Keratinocyte (primary cell): ENCODE measurements around the gene RNF175. TPM values are rescaled to one million over a fixed set of nuclear protein-coding genes. Genes with fewer than 3 reads are reported as not detected.

Experiments used
- DNase-seq: peaks from one replicate; pipeline ENCODE4 v3.0.0-alpha.2; 2011; ENCODE audit warnings: low read depth, missing footprints, low spot score
- FAIRE-seq: peaks from 2 replicates; lab custom pipeline; 2011; peaks lifted over from hg19 to GRCh38; lab: Jason Lieb, UNC
- H2AFZ ChIP-seq: 2 replicates; pipeline ENCODE4 v1.6.0; 2012; ENCODE audit warnings: low read length, control low read depth, inconsistent platforms; ENCODE audit not compliant: control insufficient read depth
- H3K27ac ChIP-seq: 2 replicates; pipeline ENCODE4 v1.5.1; 2011; ENCODE audit warnings: low read length; ENCODE audit not compliant: control insufficient read depth, insufficient read depth
- H3K27me3 ChIP-seq: 3 replicates; pipeline ENCODE4 v1.6.0; 2011; ENCODE audit warnings: low read length; ENCODE audit not compliant: control insufficient read depth, insufficient read depth; ENCODE audit errors: extremely low read depth
- H3K36me3 ChIP-seq, 2 experiments: 2 replicates in 1 of 2; 3 replicates in 1 of 2; pipeline ENCODE4 v1.5.1; 2011; ENCODE audit warnings: low read length in 2 of 2, mild to moderate bottlenecking in 1 of 2; ENCODE audit not compliant: control insufficient read depth in 2 of 2, insufficient read depth in 2 of 2; ENCODE audit errors: extremely low read depth in 1 of 2
- H3K4me1 ChIP-seq: 3 replicates; pipeline ENCODE4 v1.5.1; 2011; ENCODE audit warnings: low read length; ENCODE audit not compliant: control insufficient read depth, insufficient read depth; ENCODE audit errors: extremely low read depth
- H3K4me2 ChIP-seq: 3 replicates; pipeline ENCODE4 v1.6.0; 2011; ENCODE audit warnings: low read depth, low read length; ENCODE audit not compliant: control insufficient read depth, insufficient read depth; ENCODE audit errors: extremely low read depth
- H3K4me3 ChIP-seq, 3 experiments: fragments of 200-600 bp in 1 of 3; sonication (generic) in 1 of 3; 2 replicates in 2 of 3; 3 replicates in 1 of 3; pipeline ENCODE4 v1.5.1; 2011 to 2016; ENCODE audit warnings: low read length in 3 of 3, mild to moderate bottlenecking in 3 of 3, control low read depth in 2 of 3, inconsistent platforms in 1 of 3, low read depth in 1 of 3, mixed read lengths in 1 of 3, mixed run types in 1 of 3, moderate library complexity in 1 of 3; ENCODE audit not compliant: control insufficient read depth in 2 of 3, insufficient read depth in 2 of 3; ENCODE audit errors: extremely low read depth in 1 of 3
- H3K79me2 ChIP-seq: 2 replicates; pipeline ENCODE4 v1.6.0; 2012; ENCODE audit warnings: low read length; ENCODE audit not compliant: control insufficient read depth, insufficient read depth
- H3K9ac ChIP-seq: 3 replicates; pipeline ENCODE4 v1.6.0; 2011; ENCODE audit warnings: low read length; ENCODE audit not compliant: control insufficient read depth, insufficient read depth; ENCODE audit errors: extremely low read depth
- H3K9me1 ChIP-seq: 3 replicates; pipeline ENCODE4 v1.6.0; 2011; ENCODE audit warnings: low read length; ENCODE audit not compliant: control insufficient read depth, insufficient read depth; ENCODE audit errors: extremely low read depth
- H3K9me3 ChIP-seq: 2 replicates; pipeline ENCODE4 v1.5.1; 2012; ENCODE audit warnings: low read depth, low read length; ENCODE audit not compliant: control insufficient read depth
- H4K20me1 ChIP-seq: 3 replicates; pipeline ENCODE4 v1.6.0; 2011; ENCODE audit warnings: low read length; ENCODE audit not compliant: control insufficient read depth, insufficient read depth; ENCODE audit errors: extremely low read depth
- EZH2 ChIP-seq: IDR thresholded peaks from one replicate; pipeline ENCODE4 v1.6.1; 2012; ENCODE audit warnings: inconsistent platforms, mild to moderate bottlenecking, low read length, moderate library complexity
- dilution Hi-C: fragments of 300-500 bp; cut with MboI; formaldehyde crosslinking; loops from one replicate; pipeline ENCODE4 v1.7.0; 2020; ENCODE audit warnings: low sequenced_read_pairs; ENCODE audit not compliant: extremely low pct_ligation_motif_present
- polyA plus RNA-seq, 5 experiments: library from polyadenylated mRNA; depleted of rRNA in 3 of 5; stranded (reverse) in 3 of 5; stranded (forward) in 1 of 5; unstranded in 1 of 5; fragments of >200 nt; gene quantifications; 1 replicate in 1 of 5; 2 replicates in 3 of 5; 3 replicates in 1 of 5; pipeline versions ENCODE4 v1.2.1 to v1.2.3, GENCODE V29; 2011 to 2012; ENCODE audit warnings: missing spikeins in 2 of 5, low read depth in 1 of 5, low replicate concordance in 1 of 5
- TF ChIP-seq, protein P1 (sequence below), 3 experiments: IDR thresholded peaks in 1 of 3; conservative IDR thresholded peaks in 1 of 3; optimal IDR thresholded peaks in 1 of 3; 2 replicates in 2 of 3; 3 replicates in 1 of 3; pipeline versions ENCODE3 to v1.5.1; 2011; ENCODE audit warnings: low read length in 3 of 3, mild to moderate bottlenecking in 3 of 3, moderate library complexity in 2 of 3, control low read depth in 1 of 3, inconsistent platforms in 1 of 3; ENCODE audit not compliant: insufficient read depth in 2 of 3; ENCODE audit errors: extremely low read depth in 1 of 3

The RNF175 gene
- polyA plus RNA-seq, 1 donor (not counting 4 experiments of a cell fraction or from before 2014, with no cell fraction given), result not detected

- H3K9ac ChIP-seq, result no peak overlapping the region
- FAIRE-seq (no peak), DNase-seq (no peak)
- H3K27ac ChIP-seq, result no peak overlapping the region
- no peaks in the 10 kb centered on the region for H3K27me3 ChIP-seq
- H3K79me2 ChIP-seq, result no peaks in the 10 kb centered on the region
- H3K9me1 ChIP-seq, result no peaks in the 10 kb centered on the region
- dilution Hi-C loops, result no loop called here
- no peak overlapping the region for H3K4me3 ChIP-seq
- no peak overlapping the region for H2AFZ ChIP-seq
- no peak overlapping the region for H3K4me2 ChIP-seq
- H3K4me1 ChIP-seq, result no peaks in the 10 kb centered on the region
- no peaks in the 10 kb centered on the region for H4K20me1 ChIP-seq
- no peaks in the 10 kb centered on the region for H3K36me3 ChIP-seq
- H3K9me3 ChIP-seq, result no peaks in the 10 kb centered on the region
- TF ChIP-seq EZH2, result no peak
- TF ChIP-seq, protein P1, sequence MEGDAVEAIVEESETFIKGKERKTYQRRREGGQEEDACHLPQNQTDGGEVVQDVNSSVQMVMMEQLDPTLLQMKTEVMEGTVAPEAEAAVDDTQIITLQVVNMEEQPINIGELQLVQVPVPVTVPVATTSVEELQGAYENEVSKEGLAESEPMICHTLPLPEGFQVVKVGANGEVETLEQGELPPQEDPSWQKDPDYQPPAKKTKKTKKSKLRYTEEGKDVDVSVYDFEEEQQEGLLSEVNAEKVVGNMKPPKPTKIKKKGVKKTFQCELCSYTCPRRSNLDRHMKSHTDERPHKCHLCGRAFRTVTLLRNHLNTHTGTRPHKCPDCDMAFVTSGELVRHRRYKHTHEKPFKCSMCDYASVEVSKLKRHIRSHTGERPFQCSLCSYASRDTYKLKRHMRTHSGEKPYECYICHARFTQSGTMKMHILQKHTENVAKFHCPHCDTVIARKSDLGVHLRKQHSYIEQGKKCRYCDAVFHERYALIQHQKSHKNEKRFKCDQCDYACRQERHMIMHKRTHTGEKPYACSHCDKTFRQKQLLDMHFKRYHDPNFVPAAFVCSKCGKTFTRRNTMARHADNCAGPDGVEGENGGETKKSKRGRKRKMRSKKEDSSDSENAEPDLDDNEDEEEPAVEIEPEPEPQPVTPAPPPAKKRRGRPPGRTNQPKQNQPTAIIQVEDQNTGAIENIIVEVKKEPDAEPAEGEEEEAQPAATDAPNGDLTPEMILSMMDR (optimal IDR thresholded peaks at IDR 0.05 in 1 of 3, IDR thresholded peaks at IDR 0.05 in 1 of 3, conservative IDR thresholded peaks at IDR 0.05 in 1 of 3; ENCODE audit: extremely low read depth in 1 of 3, insufficient read depth in 2 of 3, low read length in 3 of 3), result no peak
These were observed 53.3 kb downstream of the RNF175 start for GRCh38 chr4:153706519-153706918.

GRCh38 chr4:153705743-153706468 is 53.9 kb downstream of the RNF175 start:
- H3K27me3 ChIP-seq, result no peaks in the 10 kb centered on the region
- no peak overlapping the region for H3K4me3 ChIP-seq
- H3K9me3 ChIP-seq, result no peaks in the 10 kb centered on the region
- DNase-seq, result no peak
- H3K79me2 ChIP-seq, result no peaks in the 10 kb centered on the region
- H4K20me1 ChIP-seq, result no peaks in the 10 kb centered on the region
- H3K4me1 ChIP-seq, result no peaks in the 10 kb centered on the region
- no peak overlapping the region for H3K9ac ChIP-seq
- no peaks in the 10 kb centered on the region for H3K36me3 ChIP-seq
- TF ChIP-seq, protein P1 (optimal IDR thresholded peaks at IDR 0.05 in 1 of 3, IDR thresholded peaks at IDR 0.05 in 1 of 3, conservative IDR thresholded peaks at IDR 0.05 in 1 of 3; ENCODE audit: extremely low read depth in 1 of 3, insufficient read depth in 2 of 3, low read length in 3 of 3), result no peak
- TF ChIP-seq EZH2, result no peak
- no peak overlapping the region for H2AFZ ChIP-seq
- no peak overlapping the region for H3K4me2 ChIP-seq
- FAIRE-seq, result no peak
- H3K9me1 ChIP-seq, result no peaks in the 10 kb centered on the region
- dilution Hi-C loops, result no loop called here
- no peak overlapping the region for H3K27ac ChIP-seq
